Adrenal gland (tissue), 5 donors: ENCODE results near the gene GTF2IRD1.

Source experiments
- CTCF ChIP-seq, 6 experiments: fragments of 450-650 bp in 4 of 6; fragments of 200-600 bp in 2 of 6; sonication (generic) in 1 of 6; IDR thresholded peaks; 1 replicate in 5 of 6; 2 replicates in 1 of 6; pipeline versions ENCODE4 v1.5.1 to v1.8.0; 2016 to 2021; ENCODE audit warnings: antibody characterized with exemption in 6 of 6, mild to moderate bottlenecking in 2 of 6, moderate library complexity in 1 of 6
- POLR2A ChIP-seq, 2 donors: fragments of 450-650 bp; IDR thresholded peaks; one replicate each; pipeline ENCODE4 v1.6.1; 2017; ENCODE audit warnings: antibody characterized with exemption in 2 of 2, mild to moderate bottlenecking in 2 of 2, moderate library complexity in 1 of 2
- donor health status: DM: no; HTN: no; CAD: no.

- no peak for TF ChIP-seq CTCF (IDR thresholded peaks at IDR 0.05)
- TF ChIP-seq POLR2A (IDR thresholded peaks at IDR 0.05) = no peak
These were observed 71.4 kb downstream of the GTF2IRD1 start for GRCh38 chr7:74525140-74525539.
